Keratinocyte (primary cell): ENCODE measurements around the gene CNOT8. TPM values are rescaled to one million over a fixed set of nuclear protein-coding genes. Genes with fewer than 3 reads are reported as not detected.

Source experiments
- DNase-seq: peaks from one replicate; pipeline ENCODE4 v3.0.0-alpha.2; 2011; ENCODE audit warnings: low read depth, missing footprints, low spot score
- FAIRE-seq: peaks from 2 replicates; lab custom pipeline; 2011; peaks lifted over from hg19 to GRCh38; lab: Jason Lieb, UNC
- H2AFZ ChIP-seq: 2 replicates; pipeline ENCODE4 v1.6.0; 2012; ENCODE audit warnings: low read length, control low read depth, inconsistent platforms; ENCODE audit not compliant: control insufficient read depth
- H3K27ac ChIP-seq: 2 replicates; pipeline ENCODE4 v1.5.1; 2011; ENCODE audit warnings: low read length; ENCODE audit not compliant: control insufficient read depth, insufficient read depth
- H3K27me3 ChIP-seq: 3 replicates; pipeline ENCODE4 v1.6.0; 2011; ENCODE audit warnings: low read length; ENCODE audit not compliant: control insufficient read depth, insufficient read depth; ENCODE audit errors: extremely low read depth
- H3K36me3 ChIP-seq, 2 experiments: 2 replicates in 1 of 2; 3 replicates in 1 of 2; pipeline ENCODE4 v1.5.1; 2011; ENCODE audit warnings: low read length in 2 of 2, mild to moderate bottlenecking in 1 of 2; ENCODE audit not compliant: control insufficient read depth in 2 of 2, insufficient read depth in 2 of 2; ENCODE audit errors: extremely low read depth in 1 of 2
- H3K4me1 ChIP-seq: 3 replicates; pipeline ENCODE4 v1.5.1; 2011; ENCODE audit warnings: low read length; ENCODE audit not compliant: control insufficient read depth, insufficient read depth; ENCODE audit errors: extremely low read depth
- H3K4me2 ChIP-seq: 3 replicates; pipeline ENCODE4 v1.6.0; 2011; ENCODE audit warnings: low read depth, low read length; ENCODE audit not compliant: control insufficient read depth, insufficient read depth; ENCODE audit errors: extremely low read depth
- H3K4me3 ChIP-seq, 3 experiments: fragments of 200-600 bp in 1 of 3; sonication (generic) in 1 of 3; 2 replicates in 2 of 3; 3 replicates in 1 of 3; pipeline ENCODE4 v1.5.1; 2011 to 2016; ENCODE audit warnings: low read length in 3 of 3, mild to moderate bottlenecking in 3 of 3, control low read depth in 2 of 3, inconsistent platforms in 1 of 3, low read depth in 1 of 3, mixed read lengths in 1 of 3, mixed run types in 1 of 3, moderate library complexity in 1 of 3; ENCODE audit not compliant: control insufficient read depth in 2 of 3, insufficient read depth in 2 of 3; ENCODE audit errors: extremely low read depth in 1 of 3
- H3K79me2 ChIP-seq: 2 replicates; pipeline ENCODE4 v1.6.0; 2012; ENCODE audit warnings: low read length; ENCODE audit not compliant: control insufficient read depth, insufficient read depth
- H3K9ac ChIP-seq: 3 replicates; pipeline ENCODE4 v1.6.0; 2011; ENCODE audit warnings: low read length; ENCODE audit not compliant: control insufficient read depth, insufficient read depth; ENCODE audit errors: extremely low read depth
- H3K9me1 ChIP-seq: 3 replicates; pipeline ENCODE4 v1.6.0; 2011; ENCODE audit warnings: low read length; ENCODE audit not compliant: control insufficient read depth, insufficient read depth; ENCODE audit errors: extremely low read depth
- H3K9me3 ChIP-seq: 2 replicates; pipeline ENCODE4 v1.5.1; 2012; ENCODE audit warnings: low read depth, low read length; ENCODE audit not compliant: control insufficient read depth
- H4K20me1 ChIP-seq: 3 replicates; pipeline ENCODE4 v1.6.0; 2011; ENCODE audit warnings: low read length; ENCODE audit not compliant: control insufficient read depth, insufficient read depth; ENCODE audit errors: extremely low read depth
- CTCF ChIP-seq, 3 experiments: IDR thresholded peaks in 1 of 3; conservative IDR thresholded peaks in 1 of 3; optimal IDR thresholded peaks in 1 of 3; 2 replicates in 2 of 3; 3 replicates in 1 of 3; pipeline versions ENCODE3 to v1.5.1; 2011; ENCODE audit warnings: low read length in 3 of 3, mild to moderate bottlenecking in 3 of 3, moderate library complexity in 2 of 3, control low read depth in 1 of 3, inconsistent platforms in 1 of 3; ENCODE audit not compliant: insufficient read depth in 2 of 3; ENCODE audit errors: extremely low read depth in 1 of 3
- EZH2 ChIP-seq: IDR thresholded peaks from one replicate; pipeline ENCODE4 v1.6.1; 2012; ENCODE audit warnings: inconsistent platforms, mild to moderate bottlenecking, low read length, moderate library complexity
- dilution Hi-C: fragments of 300-500 bp; cut with MboI; formaldehyde crosslinking; loops from one replicate; pipeline ENCODE4 v1.7.0; 2020; ENCODE audit warnings: low sequenced_read_pairs; ENCODE audit not compliant: extremely low pct_ligation_motif_present
- polyA plus RNA-seq, 5 experiments: library from polyadenylated mRNA; depleted of rRNA in 3 of 5; stranded (reverse) in 3 of 5; stranded (forward) in 1 of 5; unstranded in 1 of 5; fragments of >200 nt; gene quantifications; 1 replicate in 1 of 5; 2 replicates in 3 of 5; 3 replicates in 1 of 5; pipeline versions ENCODE4 v1.2.1 to v1.2.3, GENCODE V29; 2011 to 2012; ENCODE audit warnings: missing spikeins in 2 of 5, low read depth in 1 of 5, low replicate concordance in 1 of 5

The CNOT8 gene
- polyA plus RNA-seq, 1 donor (not counting 4 experiments of a cell fraction or from before 2014, with no cell fraction given), result 44.5 TPM

- Histone ChIP-seq H2AFZ (no peak overlapping the region), H3K27me3 (no peaks in the 10 kb centered on the region), H3K4me3 (no peak overlapping the region), H3K9me1 (no peaks in the 10 kb centered on the region), H3K4me2 (no peak overlapping the region), H3K27ac (no peak overlapping the region), H3K9me3 (peaks cover 9% of the 10 kb centered on the region), H3K9ac (no peak overlapping the region), H3K79me2 (no peaks in the 10 kb centered on the region), H3K36me3 (peaks cover 2 to 9% of the 10 kb centered on the region in 2 experiments), H4K20me1 (no peaks in the 10 kb centered on the region), H3K4me1 (no peaks in the 10 kb centered on the region)
- FAIRE-seq, result peak; percentile 51
- dilution Hi-C loops, result no loop called here
- no peak for DNase-seq
- no peak for TF ChIP-seq CTCF (optimal IDR thresholded peaks at IDR 0.05 in 1 of 3, IDR thresholded peaks at IDR 0.05 in 1 of 3, conservative IDR thresholded peaks at IDR 0.05 in 1 of 3; ENCODE audit: extremely low read depth in 1 of 3, insufficient read depth in 2 of 3, low read length in 3 of 3)
- TF ChIP-seq EZH2, result no peak
Measured at GRCh38 chr5:154878642-154879335, 20.4 kb downstream of the CNOT8 start.

DNA sequence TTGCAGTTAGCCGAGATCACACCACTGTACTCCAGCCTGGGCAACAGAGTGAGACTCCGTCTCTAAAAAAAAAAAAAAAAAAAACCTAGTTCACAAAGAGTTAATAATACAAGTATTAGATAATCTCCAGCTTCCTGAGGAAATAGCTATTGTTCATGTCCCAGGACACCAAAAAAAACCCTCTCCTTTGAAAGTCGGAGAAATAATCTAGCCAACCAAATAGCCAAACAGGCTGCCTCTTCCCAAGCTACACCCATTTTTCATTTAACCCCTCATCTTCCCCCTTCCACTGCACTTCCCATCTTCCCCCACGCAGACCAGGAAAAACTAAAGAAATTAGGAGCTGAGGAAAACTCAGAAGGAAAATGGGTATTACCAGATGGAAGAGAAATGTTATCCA is 23.6 kb downstream of the CNOT8 start:
- H3K4me2 ChIP-seq, result no peak overlapping the region
- H3K4me3 ChIP-seq, result no peak overlapping the region
- no peaks in the 10 kb centered on the region for H3K79me2 ChIP-seq
- H3K36me3 ChIP-seq, result peaks cover 6 to 19% of the 10 kb centered on the region in 2 experiments
- H2AFZ ChIP-seq, result no peak overlapping the region
- dilution Hi-C loops, result no loop called here
- FAIRE-seq (no peak), DNase-seq (no peak)
- H3K27ac ChIP-seq, result no peak overlapping the region
- no peaks in the 10 kb centered on the region for H3K27me3 ChIP-seq
- TF ChIP-seq EZH2 (no peak), CTCF (optimal IDR thresholded peaks at IDR 0.05 in 1 of 3, IDR thresholded peaks at IDR 0.05 in 1 of 3, conservative IDR thresholded peaks at IDR 0.05 in 1 of 3; ENCODE audit: extremely low read depth in 1 of 3, insufficient read depth in 2 of 3, low read length in 3 of 3) (no peak)
- no peaks in the 10 kb centered on the region for H3K4me1 ChIP-seq
- H3K9ac ChIP-seq, result no peak overlapping the region
- no peaks in the 10 kb centered on the region for H4K20me1 ChIP-seq
- peaks cover 16% of the 10 kb centered on the region for H3K9me3 ChIP-seq
- H3K9me1 ChIP-seq, result no peaks in the 10 kb centered on the region
